Measurements from ENCODE around the gene RPL12. TPM values are rescaled to one million over a fixed set of nuclear protein-coding genes. Genes with fewer than 3 reads are reported as not detected.
A peak's percentile ranks its signal among the peaks of the same experiment; 100 is the strongest.

RPL12 gene
- total RNA-seq, 1 experiment from 2014 or later: 855 TPM

DNA sequence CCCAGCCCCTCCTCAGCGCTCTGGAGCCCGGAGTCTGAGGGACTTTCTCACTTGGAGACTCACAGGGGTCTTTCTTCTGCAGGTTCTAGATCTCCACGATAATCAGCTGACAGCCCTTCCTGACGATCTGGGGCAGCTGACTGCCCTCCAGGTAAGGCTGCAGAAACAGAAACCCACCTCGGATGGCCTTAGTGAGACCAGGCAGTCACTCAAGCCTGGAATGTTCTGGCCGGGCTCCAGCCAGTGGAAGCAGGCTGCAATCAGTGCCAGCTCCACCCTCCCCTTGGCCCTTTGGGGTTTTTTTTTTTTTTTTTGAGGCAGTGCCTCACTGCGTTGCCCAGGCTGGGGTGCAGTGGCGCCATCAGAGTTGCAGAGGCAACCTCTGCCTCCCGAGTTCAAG lies 7.7 kb upstream of the RPL12 start:
- intact Hi-C loops (cut with micrococcal nuclease; ENCODE audit: unreplicated experiment): no loop called here
- Mint-ChIP-seq H3K27me3 (ENCODE audit: unreplicated experiment) (no peaks in the 10 kb centered on the region), H3K4me3 (ENCODE audit: low read depth, unreplicated experiment) (no peak overlapping the region), H3K36me3 (ENCODE audit: insufficient read depth, unreplicated experiment) (peaks cover 31% of the 10 kb centered on the region), H3K27ac (ENCODE audit: unreplicated experiment) (no peak overlapping the region), H3K9me3 (ENCODE audit: low read depth, unreplicated experiment) (no peaks in the 10 kb centered on the region), H3K4me1 (ENCODE audit: low read depth, unreplicated experiment) (no peaks in the 10 kb centered on the region)
- TF ChIP-seq, protein P1, sequence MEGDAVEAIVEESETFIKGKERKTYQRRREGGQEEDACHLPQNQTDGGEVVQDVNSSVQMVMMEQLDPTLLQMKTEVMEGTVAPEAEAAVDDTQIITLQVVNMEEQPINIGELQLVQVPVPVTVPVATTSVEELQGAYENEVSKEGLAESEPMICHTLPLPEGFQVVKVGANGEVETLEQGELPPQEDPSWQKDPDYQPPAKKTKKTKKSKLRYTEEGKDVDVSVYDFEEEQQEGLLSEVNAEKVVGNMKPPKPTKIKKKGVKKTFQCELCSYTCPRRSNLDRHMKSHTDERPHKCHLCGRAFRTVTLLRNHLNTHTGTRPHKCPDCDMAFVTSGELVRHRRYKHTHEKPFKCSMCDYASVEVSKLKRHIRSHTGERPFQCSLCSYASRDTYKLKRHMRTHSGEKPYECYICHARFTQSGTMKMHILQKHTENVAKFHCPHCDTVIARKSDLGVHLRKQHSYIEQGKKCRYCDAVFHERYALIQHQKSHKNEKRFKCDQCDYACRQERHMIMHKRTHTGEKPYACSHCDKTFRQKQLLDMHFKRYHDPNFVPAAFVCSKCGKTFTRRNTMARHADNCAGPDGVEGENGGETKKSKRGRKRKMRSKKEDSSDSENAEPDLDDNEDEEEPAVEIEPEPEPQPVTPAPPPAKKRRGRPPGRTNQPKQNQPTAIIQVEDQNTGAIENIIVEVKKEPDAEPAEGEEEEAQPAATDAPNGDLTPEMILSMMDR (IDR thresholded peaks at IDR 0.05; ENCODE audit: unreplicated experiment): no peak
- no TSS peak for BruUV-seq (replicated peaks)
- no peak for DNase-seq
- CTCF ChIA-PET: no interaction called here

- TF ChIP-seq, protein P1 (IDR thresholded peaks at IDR 0.05; ENCODE audit: unreplicated experiment): no peak
- intact Hi-C loops (cut with micrococcal nuclease; ENCODE audit: unreplicated experiment): no loop called here
- H3K36me3 Mint-ChIP-seq (ENCODE audit: insufficient read depth, unreplicated experiment): peaks cover 16% of the 10 kb centered on the region
- no peak overlapping the region for H3K4me3 Mint-ChIP-seq (ENCODE audit: low read depth, unreplicated experiment)
- no peaks in the 10 kb centered on the region for H3K27me3 Mint-ChIP-seq (ENCODE audit: unreplicated experiment)
- BruUV-seq (replicated peaks): no TSS peak
- no peak for DNase-seq
- no peaks in the 10 kb centered on the region for H3K9me3 Mint-ChIP-seq (ENCODE audit: low read depth, unreplicated experiment)
- H3K27ac Mint-ChIP-seq (ENCODE audit: unreplicated experiment): no peak overlapping the region
- CTCF ChIA-PET: no interaction called here
- H3K4me1 Mint-ChIP-seq (ENCODE audit: low read depth, unreplicated experiment): no peaks in the 10 kb centered on the region
These were observed 6.1 kb upstream of the RPL12 start for GRCh38 chr9:127457191-127457878.

GRCh38 chr9:127455324-127455992 lies 4.3 kb upstream of the RPL12 start:
- TF ChIP-seq, protein P1 (IDR thresholded peaks at IDR 0.05; ENCODE audit: unreplicated experiment): peak; percentile 26
- Mint-ChIP-seq H3K4me3 (ENCODE audit: low read depth, unreplicated experiment) (no peak overlapping the region), H3K9me3 (ENCODE audit: low read depth, unreplicated experiment) (no peaks in the 10 kb centered on the region), H3K4me1 (ENCODE audit: low read depth, unreplicated experiment) (no peaks in the 10 kb centered on the region), H3K27ac (ENCODE audit: unreplicated experiment) (no peak overlapping the region), H3K27me3 (ENCODE audit: unreplicated experiment) (no peaks in the 10 kb centered on the region), H3K36me3 (ENCODE audit: insufficient read depth, unreplicated experiment) (peaks cover 27% of the 10 kb centered on the region)
- intact Hi-C loops (cut with micrococcal nuclease; ENCODE audit: unreplicated experiment): no loop called here
- DNase-seq: peak; percentile 59
- CTCF ChIA-PET: interaction anchor here (0.6 to 0.8 kb wide), 2 partner anchors 148 to 526 kb away, joined by 3 to 7 read pairs; partner anchors contain the start of gene EEIG1
- BruUV-seq (replicated peaks): no TSS peak

DNA sequence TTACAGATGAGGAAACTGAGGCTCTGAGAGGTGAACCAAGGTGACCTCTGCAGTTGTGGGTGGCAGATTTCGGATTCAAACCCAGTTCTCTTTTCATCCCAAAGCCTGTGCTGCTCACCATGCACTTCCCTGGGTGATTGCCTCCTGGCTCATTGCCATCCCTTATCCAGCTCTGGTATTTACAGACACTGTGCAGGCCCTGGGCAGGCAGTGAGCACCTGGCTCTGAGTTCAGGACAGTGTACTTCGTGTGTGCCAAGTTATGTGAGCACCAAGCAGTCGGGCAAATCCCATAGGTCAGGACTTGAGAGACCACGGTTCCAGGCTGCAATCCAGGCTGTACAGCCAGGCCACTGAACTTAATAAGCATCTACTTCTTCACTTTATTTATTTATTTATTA lies 1.5 kb upstream of the RPL12 start:
- no TSS peak for BruUV-seq (replicated peaks)
- Mint-ChIP-seq H3K4me3 (ENCODE audit: low read depth, unreplicated experiment) (peak overlapping the region; percentile 84), H3K27me3 (ENCODE audit: unreplicated experiment) (no peaks in the 10 kb centered on the region), H3K4me1 (ENCODE audit: low read depth, unreplicated experiment) (no peaks in the 10 kb centered on the region), H3K9me3 (ENCODE audit: low read depth, unreplicated experiment) (no peaks in the 10 kb centered on the region), H3K27ac (ENCODE audit: unreplicated experiment) (no peak overlapping the region), H3K36me3 (ENCODE audit: insufficient read depth, unreplicated experiment) (peaks cover 55% of the 10 kb centered on the region)
- DNase-seq: peak; percentile 15
- intact Hi-C loops (cut with micrococcal nuclease; ENCODE audit: unreplicated experiment): no loop called here
- TF ChIP-seq, protein P1 (IDR thresholded peaks at IDR 0.05; ENCODE audit: unreplicated experiment): no peak
- CTCF ChIA-PET: no interaction called here
